Neutrophil (primary cell): Measurements from ENCODE around the gene ACOXL.
A peak's percentile ranks its signal among the peaks of the same experiment; 100 is the strongest.

Experiments used
- H3K27ac ChIP-seq: fragments of 200-600 bp; sonication (generic); 2 replicates; pipeline ENCODE4 v1.5.1; 2016; ENCODE audit warnings: mild to moderate bottlenecking, moderate library complexity
- H3K27me3 ChIP-seq: fragments of 200-600 bp; sonication (generic); 2 replicates; pipeline ENCODE4 v1.6.0; 2016; ENCODE audit warnings: mild to moderate bottlenecking
- H3K36me3 ChIP-seq: fragments of 200-600 bp; sonication (generic); 2 replicates; pipeline ENCODE4 v1.5.1; 2017
- H3K4me1 ChIP-seq, 2 experiments: fragments of 200-600 bp in 1 of 2; sonication (generic) in 1 of 2; 1 replicate in 1 of 2; 2 replicates in 1 of 2; pipeline versions ENCODE4 v1.5.1 to v1.6.1; 2013 to 2016; ENCODE audit warnings: low read depth in 1 of 2, low read length in 1 of 2, mild to moderate bottlenecking in 1 of 2, moderate library complexity in 1 of 2; ENCODE audit not compliant: control insufficient read depth in 1 of 2, insufficient read depth in 1 of 2
- H3K4me3 ChIP-seq, 2 experiments: fragments of 200-600 bp in 1 of 2; sonication (generic) in 1 of 2; 1 replicate in 1 of 2; 2 replicates in 1 of 2; pipeline ENCODE4 v1.5.1; 2013 to 2016; ENCODE audit warnings: low read depth in 1 of 2, low read length in 1 of 2, mild to moderate bottlenecking in 1 of 2, moderate library complexity in 1 of 2
- H3K9me3 ChIP-seq: fragments of 200-600 bp; sonication (generic); 2 replicates; pipeline ENCODE4 v1.5.1; 2016
- CTCF ChIP-seq: fragments of 200-600 bp; sonication (generic); IDR thresholded peaks from 2 replicates; pipeline ENCODE4 v1.5.1; 2016; ENCODE audit warnings: antibody characterized with exemption

The ACOXL gene

GRCh38 chr2:110752871-110753270 is 20.5 kb downstream of the ACOXL start:
- no peaks in the 10 kb centered on the region for H3K9me3 ChIP-seq
- H3K4me3 ChIP-seq, result no peak overlapping the region
- no peak for TF ChIP-seq CTCF
- H3K27ac ChIP-seq, result no peak overlapping the region
- H3K27me3 ChIP-seq, result peaks cover 26% of the 10 kb centered on the region
- no peaks in the 10 kb centered on the region for H3K4me1 ChIP-seq
- no peaks in the 10 kb centered on the region for H3K36me3 ChIP-seq

- Histone ChIP-seq H3K9me3 (no peaks in the 10 kb centered on the region), H3K36me3 (no peaks in the 10 kb centered on the region), H3K4me3 (no peak overlapping the region), H3K27me3 (peaks cover 9% of the 10 kb centered on the region), H3K4me1 (no peaks in the 10 kb centered on the region), H3K27ac (no peak overlapping the region)
- peak; percentile 50 for TF ChIP-seq CTCF
Observed at GRCh38 chr2:110755491-110756078, 23.2 kb downstream of the ACOXL start.

GRCh38 chr2:110759411-110759810 is 27.0 kb downstream of the ACOXL start:
- no peak for TF ChIP-seq CTCF
- no peaks in the 10 kb centered on the region for H3K9me3 ChIP-seq

GRCh38 chr2:110764931-110765330 is 32.6 kb downstream of the ACOXL start:
- H3K4me1 ChIP-seq, result no peaks in the 10 kb centered on the region
- no peak overlapping the region for H3K4me3 ChIP-seq
- no peak for TF ChIP-seq CTCF
- H3K9me3 ChIP-seq, result no peaks in the 10 kb centered on the region
- H3K27me3 ChIP-seq, result no peaks in the 10 kb centered on the region
- no peaks in the 10 kb centered on the region for H3K36me3 ChIP-seq
- H3K27ac ChIP-seq, result no peak overlapping the region

More at GRCh38 chr2:110759411-110759810, 27.0 kb downstream of the ACOXL start:
- H3K27me3 ChIP-seq, result peaks cover 7% of the 10 kb centered on the region
- H3K27ac ChIP-seq, result no peak overlapping the region
- H3K36me3 ChIP-seq, result no peaks in the 10 kb centered on the region
- no peaks in the 10 kb centered on the region for H3K4me1 ChIP-seq
- no peak overlapping the region for H3K4me3 ChIP-seq

- Histone ChIP-seq H3K27ac (no peak overlapping the region), H3K4me3 (no peak overlapping the region), H3K9me3 (no peaks in the 10 kb centered on the region), H3K4me1 (no peaks in the 10 kb centered on the region), H3K27me3 (no peaks in the 10 kb centered on the region), H3K36me3 (no peaks in the 10 kb centered on the region)
- TF ChIP-seq CTCF, result no peak
Observed at GRCh38 chr2:110766291-110766690, 33.9 kb downstream of the ACOXL start.
